Liver (tissue), 9 donors: ENCODE data around the gene NSUN4. TPM values are rescaled to one million over a fixed set of nuclear protein-coding genes. Genes with fewer than 3 reads are reported as not detected.

ENCODE experiments used
- DNase-seq: peaks from one replicate; pipeline ENCODE4 v3.0.0-alpha.2; 2017; ENCODE audit warnings: low spot score
- H3K27ac ChIP-seq, 2 donors: one replicate each; pipeline ENCODE4 v1.7.0; 2013; ENCODE audit warnings: inconsistent platforms in 2 of 2, low read length in 2 of 2, control low read depth in 1 of 2, low read depth in 1 of 2, mild to moderate bottlenecking in 1 of 2
- H3K27me3 ChIP-seq, 4 donors: one replicate each; pipeline versions ENCODE4 v1.6.1 to v1.7.0; 2013; ENCODE audit warnings: low read length in 3 of 4, inconsistent platforms in 1 of 4, mild to moderate bottlenecking in 1 of 4, moderate library complexity in 1 of 4; ENCODE audit not compliant: control insufficient read depth in 4 of 4, insufficient read depth in 4 of 4
- H3K36me3 ChIP-seq, 4 donors: one replicate each; pipeline versions ENCODE4 v1.6.1 to v1.7.0; 2013; ENCODE audit warnings: low read length in 3 of 4, mild to moderate bottlenecking in 3 of 4, low read depth in 1 of 4, moderate library complexity in 1 of 4; ENCODE audit not compliant: control insufficient read depth in 4 of 4, insufficient read depth in 3 of 4
- H3K4me1 ChIP-seq, 4 donors: one replicate each; pipeline versions ENCODE4 v1.6.1 to v1.7.0; 2013; ENCODE audit warnings: low read length in 3 of 4, mild to moderate bottlenecking in 3 of 4, moderate library complexity in 1 of 4; ENCODE audit not compliant: control insufficient read depth in 4 of 4, insufficient read depth in 4 of 4
- H3K4me3 ChIP-seq, 3 donors: one replicate each; pipeline versions ENCODE4 v1.6.1 to v1.7.0; 2013; ENCODE audit warnings: low read length in 3 of 3, control low read depth in 1 of 3, low read depth in 1 of 3, mild to moderate bottlenecking in 1 of 3
- H3K9ac ChIP-seq, 2 donors: one replicate each; pipeline ENCODE4 v1.7.0; 2013; ENCODE audit warnings: low read length in 2 of 2, mild to moderate bottlenecking in 2 of 2, moderate library complexity in 2 of 2, control low read depth in 1 of 2, low read depth in 1 of 2
- H3K9me3 ChIP-seq, 4 donors: one replicate each; pipeline versions ENCODE4 v1.6.1 to v1.7.0; 2013; ENCODE audit warnings: low read length in 3 of 4; ENCODE audit not compliant: control insufficient read depth in 4 of 4
- ATF3 ChIP-seq: IDR thresholded peaks from 2 replicates; pipeline ENCODE4 v1.6.1; 2016; ENCODE audit warnings: antibody characterized with exemption
- CTCF ChIP-seq: fragments of 150-350 bp; IDR thresholded peaks from 2 replicates; pipeline ENCODE4 v1.5.1; 2017; ENCODE audit warnings: improper control_type of control experiment, low read depth, low read length; ENCODE audit not compliant: missing input control
- EGR1 ChIP-seq, 2 donors: IDR thresholded peaks; 2 replicates each; pipeline ENCODE4 v1.6.1; 2016 to 2018; ENCODE audit warnings: antibody characterized with exemption in 2 of 2, low read depth in 2 of 2
- FOXA1 ChIP-seq: IDR thresholded peaks from 2 replicates; pipeline ENCODE4 v1.6.1; 2016; ENCODE audit warnings: antibody characterized with exemption
- FOXA2 ChIP-seq: IDR thresholded peaks from 2 replicates; pipeline ENCODE4 v1.6.1; 2016; ENCODE audit warnings: antibody characterized with exemption
- GABPA ChIP-seq, 2 donors: IDR thresholded peaks in 1 of 2; conservative IDR thresholded peaks in 1 of 2; 2 replicates each; pipeline ENCODE4 v1.6.1; 2016; ENCODE audit warnings: antibody characterized with exemption in 2 of 2, mild to moderate bottlenecking in 1 of 2, moderate library complexity in 1 of 2
- HNF4A ChIP-seq, 2 donors: conservative IDR thresholded peaks; 2 replicates each; pipeline ENCODE4 v1.6.1; 2016; ENCODE audit warnings: antibody characterized with exemption in 2 of 2, mild to moderate bottlenecking in 2 of 2
- JUND ChIP-seq, 2 donors: IDR thresholded peaks; 2 replicates each; pipeline ENCODE4 v1.6.1; 2016; ENCODE audit warnings: antibody characterized with exemption in 2 of 2
- MAX ChIP-seq: IDR thresholded peaks from 2 replicates; pipeline ENCODE4 v1.6.1; 2016; ENCODE audit warnings: antibody characterized with exemption
- NR2F2 ChIP-seq: IDR thresholded peaks from 2 replicates; pipeline ENCODE4 v1.6.1; 2016; ENCODE audit warnings: antibody characterized with exemption
- RAD21 ChIP-seq, 2 donors: IDR thresholded peaks; 2 replicates each; pipeline ENCODE4 v1.6.1; 2016; ENCODE audit warnings: antibody characterized with exemption in 2 of 2, mild to moderate bottlenecking in 2 of 2
- REST ChIP-seq: IDR thresholded peaks from 2 replicates; pipeline ENCODE4 v1.6.1; 2016; ENCODE audit warnings: antibody characterized with exemption, mild to moderate bottlenecking
- RXRA ChIP-seq, 2 donors: IDR thresholded peaks; 2 replicates each; pipeline ENCODE4 v1.6.1; 2017 to 2018; ENCODE audit warnings: antibody characterized with exemption in 2 of 2, mild to moderate bottlenecking in 1 of 2
- SP1 ChIP-seq: IDR thresholded peaks from 2 replicates; pipeline ENCODE4 v1.6.1; 2018; ENCODE audit warnings: antibody characterized with exemption, mild to moderate bottlenecking
- TAF1 ChIP-seq: conservative IDR thresholded peaks from 2 replicates; pipeline ENCODE4 v1.6.1; 2016; ENCODE audit warnings: antibody characterized with exemption, mild to moderate bottlenecking
- YY1 ChIP-seq: IDR thresholded peaks from 2 replicates; pipeline ENCODE4 v1.6.1; 2016; ENCODE audit warnings: antibody characterized with exemption, mild to moderate bottlenecking
- ZBTB33 ChIP-seq: IDR thresholded peaks from 2 replicates; pipeline ENCODE4 v1.6.1; 2016; ENCODE audit warnings: antibody characterized with exemption
- WGBS: extraction: QIAGEN DNeasy Blood & Tissue Kit; methylation state at CpG from one replicate; pipeline ENCODE4 v1.1.7; 2013; 5-methylcytosine and 5-hydroxymethylcytosine counted together
- polyA plus RNA-seq, 2 donors: library from polyadenylated mRNA; stranded (reverse) in 1 of 2; unstranded in 1 of 2; fragments of 200-250 nt in 1 of 2; fragments of >200 nt in 1 of 2; fragmentation: Nextera tagmentation in 1 of 2; extraction: Ambion mirVana in 1 of 2; gene quantifications; one replicate each; pipeline versions ENCODE4 v1.2.1 to v1.2.3, GENCODE V29; 2013 to 2015
- total RNA-seq, 2 donors: library from RNA; depleted of rRNA; stranded (reverse); fragments of >200 nt; gene quantifications; one replicate each; pipeline ENCODE4 v1.2.3, GENCODE V29; 2014
- donor health status: healthy.
- donor health status: healthy.
- donor health status: healthy.
- donor health status: healthy.
- donor health status: healthy.

The NSUN4 gene
- total and polyA plus RNA-seq, 4 donors: 7.0 to 17.2 (median 12.0) TPM

- Histone ChIP-seq H3K9me3 (no peaks in the 10 kb centered on the region), H3K9ac (no peak overlapping the region), H3K36me3 (peaks cover 10 to 35% (median 23%) of the 10 kb centered on the region in 4 donors), H3K27me3 (no peaks in the 10 kb centered on the region), H3K4me1 (peaks cover 0 to 2% (median 1%) of the 10 kb centered on the region in 4 donors), H3K27ac (no peak overlapping the region), H3K4me3 (no peak overlapping the region)
- WGBS: 95% methylated on average over 2 of the region's 2 CpGs
- TF ChIP-seq RXRA (IDR thresholded peaks at IDR 0.05) (no peak), REST (no peak), YY1 (no peak), NR2F2 (no peak), SP1 (no peak), ZBTB33 (no peak), HNF4A (conservative IDR thresholded peaks at IDR 0.05) (no peak), TAF1 (no peak), JUND (IDR thresholded peaks at IDR 0.05) (no peak)
- no peak for DNase-seq
Observed at GRCh38 chr1:46295306-46295705, 45.3 kb upstream of the NSUN4 start.

GRCh38 chr1:46298387-46298786, 42.2 kb upstream of the NSUN4 start:
- peaks cover 10 to 35% (median 22%) of the 10 kb centered on the region in 4 donors for H3K36me3 ChIP-seq
- H3K9ac ChIP-seq: no peak overlapping the region

More at GRCh38 chr1:46298387-46298786, 42.2 kb upstream of the NSUN4 start:
- DNase-seq: no peak
- H3K4me1 ChIP-seq: peaks cover 2 to 17% (median 13%) of the 10 kb centered on the region in 4 donors
- H3K4me3 ChIP-seq: no peak overlapping the region
- no peaks in the 10 kb centered on the region for H3K9me3 ChIP-seq
- no peak overlapping the region for H3K27ac ChIP-seq
- H3K27me3 ChIP-seq: no peaks in the 10 kb centered on the region
- TF ChIP-seq ATF3 (no peak), FOXA2 (no peak), YY1 (no peak), FOXA1 (no peak), REST (no peak), RAD21 (IDR thresholded peaks at IDR 0.05) (no peak), TAF1 (no peak), MAX (no peak), NR2F2 (no peak), RXRA (IDR thresholded peaks at IDR 0.05) (no peak), CTCF (no peak), JUND (IDR thresholded peaks at IDR 0.05) (no peak), ZBTB33 (no peak), SP1 (no peak), GABPA (IDR thresholded peaks at IDR 0.05 in 1 of 2, conservative IDR thresholded peaks at IDR 0.05 in 1 of 2) (no peak), EGR1 (IDR thresholded peaks at IDR 0.05; ENCODE audit: low read depth in 2 of 2) (no peak), HNF4A (conservative IDR thresholded peaks at IDR 0.05) (no peak)
